AG04449 (cell line): ENCODE data around the gene KRT72.

Source experiments
- CTCF ChIA-PET: fragments of 350-600 bp; formaldehyde crosslinking; extraction: SDS; loops from one replicate; lab custom pipeline; 2021; ENCODE audit warnings: antibody characterized with exemption; lab: Yijun Ruan, JAX
- POLR2A ChIA-PET: fragments of 400-600, 350-600 bp; formaldehyde crosslinking; extraction: SDS; loops from one replicate; lab custom pipeline; 2020; ENCODE audit warnings: antibody characterized with exemption, inconsistent platforms; lab: Yijun Ruan, JAX
- DNase-seq: peaks from one replicate; pipeline ENCODE4 v3.0.0-alpha.2; 2010; ENCODE audit warnings: low read depth, low spot score
- H3K4me3 ChIP-seq: 2 replicates; pipeline ENCODE4 v1.5.1; 2011; ENCODE audit warnings: low read depth, mild to moderate bottlenecking, control low read depth, low read length
- CTCF ChIP-seq: IDR thresholded peaks from one replicate; pipeline ENCODE4 v1.5.1; 2011; ENCODE audit warnings: mild to moderate bottlenecking, moderate library complexity, low read length, control low read depth, inconsistent platforms; ENCODE audit not compliant: insufficient read depth; ENCODE audit errors: missing control alignments

The KRT72 gene

GRCh38 chr12:52566847-52567291 lies 34.4 kb downstream of the KRT72 start:
- no peak for DNase-seq
- no peak overlapping the region for H3K4me3 ChIP-seq
- POLR2A ChIA-PET = no interaction called here
- CTCF ChIA-PET = interaction anchor here (1.2 to 10.2 kb wide), 3 partner anchors 15 to 194 kb away, joined by 3 to 79 read pairs (median 5); no protein-coding TSS in a partner anchor
- no peak for TF ChIP-seq CTCF

- no peak for TF ChIP-seq CTCF
- H3K4me3 ChIP-seq = no peak overlapping the region
- no peak for DNase-seq
- ChIA-PET POLR2A (no interaction called here), CTCF (no interaction called here)
Measured at GRCh38 chr12:52564582-52564981, 36.7 kb downstream of the KRT72 start.

- H3K4me3 ChIP-seq = no peak overlapping the region
- DNase-seq = no peak
- peak; percentile 12 for TF ChIP-seq CTCF
- CTCF ChIA-PET = interaction anchor here (1.7 kb wide), 1 partner anchor 21 kb away, joined by 6 read pairs; no protein-coding TSS in a partner anchor
- POLR2A ChIA-PET = no interaction called here
Measured at GRCh38 chr12:52561880-52562449, 39.3 kb downstream of the KRT72 start.

GRCh38 chr12:52559979-52560378 lies 41.3 kb downstream of the KRT72 start:
- no peak for DNase-seq
- CTCF ChIA-PET = interaction anchor here (1.2 to 1.4 kb wide), 2 partner anchors 10 to 320 kb away, joined by 3 to 6 read pairs; no protein-coding TSS in a partner anchor
- TF ChIP-seq CTCF = no peak
- POLR2A ChIA-PET = no interaction called here
- H3K4me3 ChIP-seq = no peak overlapping the region

- CTCF ChIA-PET = interaction anchor here (1.1 to 1.2 kb wide), 2 partner anchors 24 to 307 kb away, joined by 3 read pairs; no protein-coding TSS in a partner anchor
- H3K4me3 ChIP-seq = no peak overlapping the region
- POLR2A ChIA-PET = no interaction called here
- no peak for TF ChIP-seq CTCF
- no peak for DNase-seq
Measured at GRCh38 chr12:52558781-52559445, 42.4 kb downstream of the KRT72 start.

- no peak overlapping the region for H3K4me3 ChIP-seq
- CTCF ChIA-PET = interaction anchor here (1.2 kb wide), 1 partner anchor 25 kb away, joined by 3 read pairs; no protein-coding TSS in a partner anchor
- no peak for TF ChIP-seq CTCF
- DNase-seq = no peak
- POLR2A ChIA-PET = no interaction called here
Measured at GRCh38 chr12:52557476-52557875, 43.8 kb downstream of the KRT72 start.
